ENCODE data around the gene XCL1. TPM values are rescaled to one million over a fixed set of nuclear protein-coding genes. Genes with fewer than 3 reads are reported as not detected.
A peak's percentile ranks its signal among the peaks of the same experiment; 100 is the strongest.
"Not testable (repeated sequence)": the region's sequence is repeated elsewhere in the genome, so short reads cannot be mapped to it uniquely, and the experiment has no call there.

Gene XCL1
- polyA plus RNA-seq, 1 experiment, result not detected

DNA sequence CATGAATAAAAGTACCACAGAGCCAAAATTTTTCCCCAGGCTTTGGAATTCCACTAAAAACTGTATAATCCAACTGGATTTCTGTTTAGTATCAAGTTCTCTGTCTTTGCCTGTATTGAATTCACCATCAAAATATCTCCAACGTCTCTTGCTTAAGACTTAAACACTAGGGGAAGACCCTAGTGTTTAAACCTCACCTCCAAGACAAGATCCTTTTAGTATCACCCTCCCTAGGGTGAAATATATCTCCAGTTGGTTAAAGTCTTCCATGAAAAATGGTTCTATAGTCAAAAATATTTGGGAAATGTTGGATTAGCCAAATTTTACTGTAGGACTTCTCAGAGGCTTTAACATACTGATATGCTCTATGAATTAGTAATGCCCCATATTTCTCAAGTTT lies 8.1 kb upstream of the XCL1 start:
- Histone ChIP-seq H3K4me3 (ENCODE audit: low read depth, low read length) (no peak overlapping the region), H3K27me3 (ENCODE audit: control insufficient read depth, insufficient read depth, low read length) (no peaks in the 10 kb centered on the region), H3K36me3 (ENCODE audit: control insufficient read depth, insufficient read depth, low read length) (no peaks in the 10 kb centered on the region)
- ChIA-PET CTCF (interaction anchor here (0.6 to 3.0 kb wide), 4 partner anchors 17 to 226 kb away, joined by 3 to 23 read pairs (median 4); no protein-coding TSS in a partner anchor), POLR2A (no interaction called here)
- DNase-seq (ENCODE audit: low read depth), result no peak
- TF ChIP-seq, protein P1, sequence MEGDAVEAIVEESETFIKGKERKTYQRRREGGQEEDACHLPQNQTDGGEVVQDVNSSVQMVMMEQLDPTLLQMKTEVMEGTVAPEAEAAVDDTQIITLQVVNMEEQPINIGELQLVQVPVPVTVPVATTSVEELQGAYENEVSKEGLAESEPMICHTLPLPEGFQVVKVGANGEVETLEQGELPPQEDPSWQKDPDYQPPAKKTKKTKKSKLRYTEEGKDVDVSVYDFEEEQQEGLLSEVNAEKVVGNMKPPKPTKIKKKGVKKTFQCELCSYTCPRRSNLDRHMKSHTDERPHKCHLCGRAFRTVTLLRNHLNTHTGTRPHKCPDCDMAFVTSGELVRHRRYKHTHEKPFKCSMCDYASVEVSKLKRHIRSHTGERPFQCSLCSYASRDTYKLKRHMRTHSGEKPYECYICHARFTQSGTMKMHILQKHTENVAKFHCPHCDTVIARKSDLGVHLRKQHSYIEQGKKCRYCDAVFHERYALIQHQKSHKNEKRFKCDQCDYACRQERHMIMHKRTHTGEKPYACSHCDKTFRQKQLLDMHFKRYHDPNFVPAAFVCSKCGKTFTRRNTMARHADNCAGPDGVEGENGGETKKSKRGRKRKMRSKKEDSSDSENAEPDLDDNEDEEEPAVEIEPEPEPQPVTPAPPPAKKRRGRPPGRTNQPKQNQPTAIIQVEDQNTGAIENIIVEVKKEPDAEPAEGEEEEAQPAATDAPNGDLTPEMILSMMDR (IDR thresholded peaks at IDR 0.05; ENCODE audit: insufficient read depth, low read depth, low read length), result no peak

DNA sequence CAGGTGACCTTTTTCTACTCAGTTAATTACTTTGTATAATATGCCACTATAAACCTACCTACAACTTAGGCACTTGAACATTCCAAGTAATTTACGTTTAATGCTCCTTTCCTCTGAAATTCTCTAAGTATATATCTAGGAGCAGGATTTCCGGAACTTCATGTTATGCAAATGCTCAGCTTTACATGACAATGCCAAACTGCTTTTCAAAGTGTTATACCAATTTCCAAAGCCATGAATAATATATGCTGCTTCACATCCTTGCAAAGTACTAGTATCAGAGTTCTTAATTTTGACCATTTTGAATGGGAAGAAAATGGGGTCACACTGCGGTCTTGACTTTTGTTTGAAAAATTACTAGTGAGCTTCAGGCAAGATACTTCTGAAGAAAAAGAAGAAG lies 5.8 kb upstream of the XCL1 start:
- Histone ChIP-seq H3K27me3 (ENCODE audit: control insufficient read depth, insufficient read depth, low read length) (no peaks in the 10 kb centered on the region), H3K36me3 (ENCODE audit: control insufficient read depth, insufficient read depth, low read length) (no peaks in the 10 kb centered on the region), H3K4me3 (ENCODE audit: low read depth, low read length) (no peak overlapping the region)
- ChIA-PET POLR2A (no interaction called here), CTCF (interaction anchor here (0.6 to 3.0 kb wide), 3 partner anchors 12 to 142 kb away, joined by 3 to 23 read pairs (median 3); no protein-coding TSS in a partner anchor)
- DNase-seq (ENCODE audit: low read depth), result no peak
- TF ChIP-seq, protein P1 (IDR thresholded peaks at IDR 0.05; ENCODE audit: insufficient read depth, low read depth, low read length), result no peak

DNA sequence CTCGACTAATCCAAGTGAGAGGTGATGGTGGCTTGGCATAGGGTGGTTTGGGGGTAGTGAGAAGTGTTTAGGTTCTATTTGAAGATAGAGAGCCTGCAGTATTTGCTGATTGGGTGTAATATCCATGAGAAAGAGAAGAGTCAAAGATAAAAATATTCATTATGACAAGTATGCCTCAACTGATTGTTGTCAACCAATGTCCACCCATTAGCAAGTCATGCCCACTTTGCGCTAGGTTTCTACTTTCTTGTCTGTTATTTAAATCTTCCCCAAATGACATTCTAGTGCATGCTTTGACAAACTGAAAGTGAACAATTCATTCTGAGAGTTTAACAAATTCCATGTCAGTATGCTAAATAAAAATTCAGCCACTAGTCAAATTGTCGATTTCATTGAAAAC lies 3.8 kb upstream of the XCL1 start:
- ChIA-PET CTCF (interaction anchor here (1.9 kb wide), 1 partner anchor 133 kb away, joined by 8 read pairs; no protein-coding TSS in a partner anchor), POLR2A (no interaction called here)

DNA sequence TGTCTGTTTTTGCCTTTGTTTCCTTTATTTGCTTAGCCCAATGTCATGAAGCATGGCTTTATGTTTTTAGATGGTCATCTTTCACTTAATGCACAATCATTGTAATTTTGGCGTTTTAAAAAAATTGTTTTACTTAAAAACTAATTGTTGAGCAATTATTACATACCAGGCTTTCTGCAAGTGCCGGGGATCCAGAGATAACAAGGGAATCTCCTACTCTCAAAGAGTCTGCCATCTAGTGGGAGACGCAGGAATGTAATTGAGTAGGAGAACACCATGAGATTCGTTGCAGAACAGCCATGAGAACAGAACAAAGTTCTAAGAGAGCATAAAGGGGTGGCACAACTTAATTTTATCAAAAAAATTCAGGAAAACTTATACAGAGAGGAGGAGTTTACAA lies 2.2 kb upstream of the XCL1 start:
- H3K27me3 ChIP-seq (ENCODE audit: control insufficient read depth, insufficient read depth, low read length); POLR2A ChIA-PET; H3K36me3 ChIP-seq (ENCODE audit: control insufficient read depth, insufficient read depth, low read length); H3K4me3 ChIP-seq (ENCODE audit: low read depth, low read length); DNase-seq (ENCODE audit: low read depth): not testable (repeated sequence)
- TF ChIP-seq, protein P1 (IDR thresholded peaks at IDR 0.05; ENCODE audit: insufficient read depth, low read depth, low read length), result peak; percentile 52
- CTCF ChIA-PET, result interaction anchor here (0.8 to 1.9 kb wide), 2 partner anchors 133 to 135 kb away, joined by 3 to 8 read pairs; no protein-coding TSS in a partner anchor

More for the DNA sequence above, 3.8 kb upstream of the XCL1 start:
- no peaks in the 10 kb centered on the region for H3K27me3 ChIP-seq (ENCODE audit: control insufficient read depth, insufficient read depth, low read length)
- H3K36me3 ChIP-seq (ENCODE audit: control insufficient read depth, insufficient read depth, low read length), result no peaks in the 10 kb centered on the region
- H3K4me3 ChIP-seq (ENCODE audit: low read depth, low read length), result no peak overlapping the region
- TF ChIP-seq, protein P1 (IDR thresholded peaks at IDR 0.05; ENCODE audit: insufficient read depth, low read depth, low read length), result no peak
- DNase-seq (ENCODE audit: low read depth), result no peak

DNA sequence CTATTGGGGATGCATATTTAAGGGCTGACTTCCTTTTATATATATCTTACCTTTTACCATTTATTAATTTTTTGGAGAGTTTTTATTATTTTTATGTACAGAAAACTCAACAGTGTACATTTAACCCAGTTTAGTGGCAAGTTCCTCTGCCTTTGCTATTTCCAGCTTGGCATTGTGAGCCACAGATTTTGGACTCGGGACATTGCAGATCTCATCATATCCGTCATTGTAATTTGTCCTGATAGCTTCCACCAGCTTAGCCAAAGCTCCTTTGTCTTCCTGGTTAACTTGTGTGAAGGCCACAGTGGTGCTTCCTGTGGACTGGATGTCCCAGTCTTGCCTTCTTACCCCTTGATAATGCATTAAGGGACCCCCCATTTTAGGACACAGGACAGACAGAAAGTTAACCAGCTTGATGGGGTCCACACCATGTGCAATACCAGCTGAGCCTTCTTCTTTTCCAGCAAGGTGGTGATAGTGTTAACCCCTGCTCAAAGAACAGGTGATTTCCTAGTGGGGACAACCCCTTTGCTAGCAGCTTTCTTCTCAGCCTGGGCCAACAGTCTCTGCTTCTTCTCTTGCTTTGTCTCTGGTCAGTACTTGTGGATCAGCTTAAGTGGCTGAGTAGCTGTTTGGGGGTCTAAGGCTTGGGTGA lies 2.3 kb downstream of the XCL1 start:
- POLR2A ChIA-PET; H3K4me3 ChIP-seq (ENCODE audit: low read depth, low read length): not testable (repeated sequence)
- CTCF ChIA-PET, result interaction anchor here (0.6 to 2.2 kb wide), 2 partner anchors 139 to 236 kb away, joined by 4 to 14 read pairs; no protein-coding TSS in a partner anchor

DNA sequence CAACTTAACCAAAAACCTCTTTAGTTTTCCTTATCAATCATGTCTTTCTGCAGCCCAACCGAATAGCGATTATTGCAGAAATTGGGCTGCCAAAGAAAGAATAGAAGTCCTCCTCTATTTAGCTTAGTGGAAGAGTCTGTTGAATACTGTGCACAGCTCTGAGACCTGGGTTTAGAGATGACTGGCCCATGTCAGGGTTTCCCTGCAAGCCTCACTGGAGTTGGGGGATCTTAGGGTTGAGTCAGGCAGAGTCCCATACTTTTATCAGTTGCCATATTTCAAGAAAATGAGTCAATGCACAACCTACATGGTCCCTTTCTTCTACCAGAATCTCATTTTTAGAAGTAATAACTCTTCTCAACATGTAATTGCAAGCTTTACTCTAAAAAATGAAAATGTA lies 3.9 kb downstream of the XCL1 start:
- CTCF ChIA-PET; H3K36me3 ChIP-seq (ENCODE audit: control insufficient read depth, insufficient read depth, low read length); POLR2A ChIA-PET; H3K27me3 ChIP-seq (ENCODE audit: control insufficient read depth, insufficient read depth, low read length); DNase-seq (ENCODE audit: low read depth); H3K4me3 ChIP-seq (ENCODE audit: low read depth, low read length): not testable (repeated sequence)

More for the DNA sequence above, 2.3 kb downstream of the XCL1 start:
- H3K36me3 ChIP-seq (ENCODE audit: control insufficient read depth, insufficient read depth, low read length); DNase-seq (ENCODE audit: low read depth); H3K27me3 ChIP-seq (ENCODE audit: control insufficient read depth, insufficient read depth, low read length): not testable (repeated sequence)

DNA sequence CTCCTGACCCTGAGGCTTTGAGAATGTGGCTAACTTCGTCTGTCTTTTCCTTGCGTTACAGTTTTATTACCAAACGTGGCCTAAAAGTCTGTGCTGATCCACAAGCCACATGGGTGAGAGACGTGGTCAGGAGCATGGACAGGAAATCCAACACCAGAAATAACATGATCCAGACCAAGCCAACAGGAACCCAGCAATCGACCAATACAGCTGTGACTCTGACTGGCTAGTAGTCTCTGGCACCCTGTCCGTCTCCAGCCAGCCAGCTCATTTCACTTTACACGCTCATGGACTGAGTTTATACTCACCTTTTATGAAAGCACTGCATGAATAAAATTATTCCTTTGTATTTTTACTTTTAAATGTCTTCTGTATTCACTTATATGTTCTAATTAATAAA lies 4.6 kb downstream of the XCL1 start:
- H3K27me3 ChIP-seq (ENCODE audit: control insufficient read depth, insufficient read depth, low read length); CTCF ChIA-PET; DNase-seq (ENCODE audit: low read depth); H3K36me3 ChIP-seq (ENCODE audit: control insufficient read depth, insufficient read depth, low read length); H3K4me3 ChIP-seq (ENCODE audit: low read depth, low read length); POLR2A ChIA-PET: not testable (repeated sequence)

Measured in BJ (cell line).